Measurements from ENCODE around the gene GSTM5.
"Not testable (repeated sequence)": the region's sequence is repeated elsewhere in the genome, so short reads cannot be mapped to it uniquely, and the experiment has no call there.

Gene GSTM5

DNA sequence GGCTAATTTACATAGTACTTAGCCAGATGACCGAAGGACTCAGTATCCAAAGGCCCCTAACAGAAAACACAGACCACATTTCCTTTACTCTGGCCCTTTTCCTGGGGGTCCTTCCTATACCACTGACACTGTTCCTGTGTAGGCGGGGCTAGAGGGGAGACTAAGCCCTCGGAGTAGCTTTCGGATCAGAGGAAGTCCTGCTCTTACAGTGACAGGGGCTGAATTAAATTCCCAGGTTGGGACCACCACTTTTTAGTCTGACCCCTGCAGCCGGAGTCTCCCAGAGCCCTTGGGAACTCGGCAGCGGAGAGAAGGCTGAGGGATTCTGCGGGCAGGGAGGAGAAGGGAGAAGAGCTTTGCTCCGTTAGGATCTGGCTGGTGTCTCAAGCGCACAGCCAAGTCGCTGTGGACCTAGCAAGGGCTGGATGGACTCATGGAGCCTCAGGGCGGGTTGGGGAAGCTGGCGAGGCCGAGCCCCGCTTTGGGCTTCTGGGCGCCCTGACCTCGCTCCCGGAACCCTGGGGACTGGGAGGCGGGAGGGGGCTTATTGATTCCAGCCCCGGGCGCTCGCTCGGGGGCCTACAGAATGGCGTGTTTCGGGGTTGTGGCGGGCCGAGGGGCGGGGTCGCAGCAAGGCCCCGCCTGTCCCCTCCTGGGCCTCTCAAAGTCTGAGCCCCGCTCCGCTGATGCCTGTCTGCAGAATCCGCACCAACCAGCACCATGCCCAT is at the start of gene GSTM5:
TSS of gene GSTM5 (plus strand) at position 659 of the 728 bp plus-strand sequence. CDS start at position 721, 62 bp downstream.
- DNase-seq (ENCODE audit: low read depth): not testable (repeated sequence)

- DNase-seq (ENCODE audit: low read depth): no peak
Observed at GRCh38 chr1:109664671-109665070, 47.4 kb upstream of the GSTM5 start.

GRCh38 chr1:109667452-109668122 is 44.5 kb upstream of the GSTM5 start, which contains the start of gene GSTM2:
Gene GSTM2, plus strand, starts transcription at chr1:109668057. Its CDS starts 59 bp downstream, at chr1:109668116.
- DNase-seq (ENCODE audit: low read depth): peak; percentile 68

- no peak for DNase-seq (ENCODE audit: low read depth)
Observed at GRCh38 chr1:109668123-109668775, 43.8 kb upstream of the GSTM5 start.

DNA sequence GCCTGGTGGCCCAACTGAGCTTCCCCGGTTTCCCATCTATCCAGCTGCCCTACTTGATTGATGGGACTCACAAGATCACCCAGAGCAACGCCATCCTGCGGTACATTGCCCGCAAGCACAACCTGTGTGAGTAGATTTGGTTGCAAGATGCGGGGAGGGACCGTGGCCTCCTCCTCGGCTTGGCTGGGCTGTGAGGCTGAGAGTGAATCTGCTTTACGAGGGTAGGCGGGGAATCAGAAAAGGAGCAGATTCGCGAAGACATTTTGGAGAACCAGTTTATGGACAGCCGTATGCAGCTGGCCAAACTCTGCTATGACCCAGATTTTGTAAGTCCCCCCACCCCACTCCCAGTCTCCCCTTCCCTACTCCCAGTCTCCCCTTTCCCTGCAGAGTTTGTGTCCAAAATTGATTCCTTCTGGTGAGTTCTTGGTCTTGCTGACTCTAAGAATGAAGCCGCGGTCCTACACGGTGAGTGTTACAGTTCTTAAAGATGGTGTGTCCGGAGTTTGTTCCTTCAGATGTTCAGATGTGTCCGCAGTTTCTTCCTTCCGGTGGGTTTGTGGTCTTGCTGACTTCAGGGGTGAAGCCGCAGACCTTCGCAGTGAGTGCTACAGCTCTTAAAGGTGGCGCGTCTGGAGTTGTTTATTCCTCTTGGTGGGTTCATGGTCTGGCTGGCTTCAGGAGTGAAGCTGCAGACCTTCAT is 42.7 kb upstream of the GSTM5 start:
- DNase-seq (ENCODE audit: low read depth): no peak

DNA sequence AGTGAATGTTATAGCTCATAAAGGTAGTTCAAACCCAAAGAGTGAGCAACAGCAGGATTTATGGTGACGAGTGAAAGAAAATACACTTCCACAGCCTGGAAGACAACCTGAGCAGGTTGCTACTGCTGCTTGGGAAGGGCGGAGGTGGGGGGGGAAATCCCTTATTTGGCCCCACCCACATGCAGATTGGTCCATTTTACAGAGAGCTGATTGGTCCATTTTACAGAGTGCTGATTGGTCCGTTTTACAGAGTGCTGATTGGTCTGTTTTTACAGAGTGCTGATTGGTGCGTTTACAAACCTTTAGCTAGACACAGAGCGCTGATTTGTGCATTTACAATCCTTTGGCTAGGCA is 42.1 kb upstream of the GSTM5 start:
- DNase-seq (ENCODE audit: low read depth): not testable (repeated sequence)

GRCh38 chr1:109671067-109671466 is 41.0 kb upstream of the GSTM5 start:
- no peak for DNase-seq (ENCODE audit: low read depth)

GRCh38 chr1:109673861-109674260 is 38.2 kb upstream of the GSTM5 start:
- not testable (repeated sequence) for DNase-seq (ENCODE audit: low read depth)

DNA sequence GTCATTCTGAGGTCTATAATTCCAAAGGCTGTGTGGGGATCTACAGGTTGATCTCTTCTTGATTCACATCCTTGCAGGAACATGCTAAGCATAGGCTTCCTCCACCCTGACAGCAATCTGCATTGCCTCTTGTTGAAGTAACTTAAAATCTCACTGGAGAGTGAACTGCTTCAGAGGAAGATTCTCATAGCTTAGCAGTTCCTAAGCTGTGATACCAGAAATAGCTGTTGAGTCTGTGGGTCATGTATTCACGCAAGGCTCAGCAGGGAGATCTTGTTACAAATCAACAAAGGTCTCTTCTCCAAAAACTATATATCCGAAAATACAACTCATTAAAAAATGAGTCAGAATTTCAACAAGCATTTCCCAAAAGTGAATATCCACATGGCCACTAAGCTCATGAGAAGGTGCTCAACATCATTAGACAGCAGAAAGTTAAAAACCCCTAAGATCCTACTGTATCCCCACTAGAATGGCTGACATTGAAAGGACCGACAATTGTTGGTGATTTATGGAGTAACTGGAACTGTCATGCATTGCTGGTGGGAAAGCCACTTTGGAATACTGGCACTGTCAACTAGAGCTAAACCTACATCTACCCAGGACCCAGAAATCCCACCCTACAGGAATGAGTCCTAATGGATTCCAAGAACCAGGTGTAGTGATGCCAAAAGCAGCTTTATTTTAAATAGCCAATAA is 35.2 kb upstream of the GSTM5 start:
- DNase-seq (ENCODE audit: low read depth): not testable (repeated sequence)

DNA sequence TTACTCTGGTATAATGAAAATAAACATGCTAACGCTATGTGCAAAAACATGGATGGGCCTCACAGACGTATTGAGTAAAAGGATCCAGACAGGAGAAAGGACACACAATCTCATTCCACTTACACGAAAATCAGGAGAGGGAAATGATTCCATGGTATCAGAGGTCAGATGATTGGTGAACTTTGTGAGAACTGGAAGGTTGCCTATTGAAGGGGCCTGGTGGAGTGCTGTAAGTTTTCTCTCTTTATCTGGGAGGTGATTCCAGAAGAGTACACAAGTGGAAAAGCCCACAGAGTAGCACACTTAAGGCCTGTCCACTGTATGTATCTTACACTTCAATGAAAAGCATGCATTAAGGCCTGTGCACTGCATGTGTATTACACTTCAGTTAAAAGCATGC is 34.6 kb upstream of the GSTM5 start:
- no peak for DNase-seq (ENCODE audit: low read depth)

- not testable (repeated sequence) for DNase-seq (ENCODE audit: low read depth)
Observed at GRCh38 chr1:109678637-109679036, 33.4 kb upstream of the GSTM5 start.

DNA sequence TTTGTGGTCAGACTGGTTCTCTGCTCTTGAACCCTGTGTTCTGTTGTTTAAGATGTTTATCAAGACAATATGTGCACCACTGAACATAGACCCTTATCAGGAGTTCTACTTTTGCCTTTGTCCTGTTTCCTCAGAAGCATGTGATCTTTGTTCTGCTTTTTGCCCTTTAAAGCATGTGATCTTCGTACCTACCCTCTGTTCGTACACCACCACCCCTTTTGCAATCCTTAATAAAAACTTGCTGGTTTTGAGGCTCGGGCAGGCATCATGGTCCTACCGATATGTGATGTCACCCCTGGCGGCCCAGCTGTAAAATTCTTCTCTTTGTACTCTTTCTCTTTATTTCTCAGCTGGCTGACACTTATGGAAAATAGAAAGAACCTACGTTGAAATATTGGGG is 27.3 kb upstream of the GSTM5 start:
- not testable (repeated sequence) for DNase-seq (ENCODE audit: low read depth)

DNA sequence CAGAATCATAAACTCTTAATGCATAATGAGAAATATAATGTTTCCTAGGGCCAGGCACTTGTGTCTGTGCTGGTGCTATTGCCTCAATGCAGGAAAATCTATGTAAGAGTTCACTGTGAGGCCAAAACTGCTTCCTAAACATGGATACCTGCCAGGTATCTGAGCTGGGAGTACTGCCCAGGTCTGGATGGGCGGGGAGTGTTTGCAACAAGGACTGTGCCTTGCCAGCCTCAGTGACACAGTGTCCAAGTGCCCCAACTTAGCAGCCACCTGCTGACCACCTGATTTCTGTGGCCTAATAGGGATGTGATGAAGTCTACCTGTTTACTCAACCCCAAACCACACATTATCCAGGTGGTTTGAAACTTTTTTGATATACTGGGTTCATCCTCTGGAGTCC is 26.7 kb upstream of the GSTM5 start:
- not testable (repeated sequence) for DNase-seq (ENCODE audit: low read depth)

GRCh38 chr1:109685890-109686289 is 26.2 kb upstream of the GSTM5 start:
- DNase-seq (ENCODE audit: low read depth): not testable (repeated sequence)

- DNase-seq (ENCODE audit: low read depth): not testable (repeated sequence)
Observed at GRCh38 chr1:109687109-109687508, 24.9 kb upstream of the GSTM5 start.

DNA sequence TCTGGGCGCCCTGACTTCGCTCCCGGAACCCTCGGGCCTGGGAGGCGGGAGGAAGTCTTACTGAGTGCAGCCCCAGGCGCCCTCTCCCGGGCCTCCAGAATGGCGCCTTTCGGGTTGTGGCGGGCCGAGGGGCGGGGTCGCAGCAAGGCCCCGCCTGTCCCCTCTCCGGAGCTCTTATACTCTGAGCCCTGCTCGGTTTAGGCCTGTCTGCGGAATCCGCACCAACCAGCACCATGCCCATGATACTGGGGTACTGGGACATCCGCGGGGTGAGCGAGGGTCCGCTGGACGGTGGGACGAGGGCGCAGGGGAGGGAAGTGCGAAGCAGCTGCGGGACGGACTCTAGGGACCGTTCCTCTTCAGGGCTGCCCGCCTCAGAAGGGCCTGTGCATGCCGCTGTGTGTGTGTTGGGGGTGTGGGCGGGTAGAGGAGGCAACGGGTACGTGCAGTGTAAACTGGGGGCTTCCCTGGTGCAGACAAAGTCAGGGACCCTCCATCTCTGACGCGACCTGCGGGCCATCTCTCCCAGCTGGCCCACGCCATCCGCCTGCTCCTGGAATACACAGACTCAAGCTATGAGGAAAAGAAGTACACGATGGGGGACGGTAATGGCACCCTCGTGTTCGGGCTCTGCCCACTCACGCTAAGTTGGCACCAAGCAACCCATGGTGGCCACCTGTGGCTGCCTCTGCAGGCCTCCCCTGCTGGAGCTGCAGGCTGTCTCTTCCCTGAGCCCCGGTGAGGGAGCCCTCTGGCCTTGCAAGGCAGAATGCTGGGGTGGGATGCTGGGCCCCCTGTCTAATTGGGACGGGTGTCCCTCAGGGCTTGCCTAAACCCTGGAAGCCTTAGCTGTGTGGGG is 24.2 kb upstream of the GSTM5 start, which contains the start of gene GSTM1:
TSS of gene GSTM1 (plus strand) at position 177 of the 859 bp plus-strand sequence. CDS start at position 234, 57 bp downstream.
- peak; percentile 81 for DNase-seq (ENCODE audit: low read depth)

GRCh38 chr1:109689844-109690405 is 22.1 kb upstream of the GSTM5 start:
- DNase-seq (ENCODE audit: low read depth): no peak

DNA sequence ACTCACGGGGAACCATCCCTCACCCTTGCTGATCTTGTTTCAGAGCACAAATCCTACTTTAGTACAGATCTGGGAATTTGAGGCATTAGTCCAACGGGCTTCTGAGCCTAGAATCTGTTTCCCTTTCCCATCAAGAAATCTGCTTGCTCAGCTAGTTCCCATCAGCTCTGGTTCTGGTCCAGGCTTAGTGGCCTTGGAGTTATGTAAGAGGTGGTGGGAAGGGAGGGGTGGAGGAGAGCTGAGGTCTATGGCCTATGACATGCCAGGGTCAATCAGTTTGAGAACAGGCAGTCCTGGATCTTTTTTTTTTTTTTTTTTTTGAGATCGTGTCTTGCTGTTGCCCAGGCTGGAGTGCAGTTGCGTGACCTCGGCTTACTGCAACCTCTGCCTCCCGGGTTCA is 20.3 kb upstream of the GSTM5 start:
- DNase-seq (ENCODE audit: low read depth): no peak

DNA sequence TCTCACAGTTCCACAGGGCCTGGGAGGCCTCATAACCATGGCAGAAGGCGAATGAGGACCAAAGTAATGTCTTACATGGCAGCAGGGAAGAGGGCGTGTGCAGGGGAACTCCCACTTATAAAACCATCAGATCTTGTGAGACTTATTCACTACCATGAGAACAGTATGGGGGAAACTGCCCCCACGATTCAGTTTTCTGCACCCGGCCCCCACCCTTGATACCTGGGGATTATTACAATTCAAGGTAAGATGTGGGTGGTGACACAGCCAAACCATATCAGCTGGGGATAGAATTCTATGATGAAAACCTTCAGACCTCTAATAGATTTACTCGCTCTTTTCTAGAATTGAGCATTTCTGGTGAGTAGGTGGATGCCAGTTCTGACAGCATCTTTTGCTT is 17.7 kb upstream of the GSTM5 start:
- not testable (repeated sequence) for DNase-seq (ENCODE audit: low read depth)

- not testable (repeated sequence) for DNase-seq (ENCODE audit: low read depth)
Observed at GRCh38 chr1:109695138-109695537, 16.9 kb upstream of the GSTM5 start.
